ENCODE measurements around the gene TESK2. TPM values are rescaled to one million over a fixed set of nuclear protein-coding genes. Genes with fewer than 3 reads are reported as not detected.

Gene TESK2
- polyA plus RNA-seq, 1 donor from 2014 or later = 0.51 TPM

DNA sequence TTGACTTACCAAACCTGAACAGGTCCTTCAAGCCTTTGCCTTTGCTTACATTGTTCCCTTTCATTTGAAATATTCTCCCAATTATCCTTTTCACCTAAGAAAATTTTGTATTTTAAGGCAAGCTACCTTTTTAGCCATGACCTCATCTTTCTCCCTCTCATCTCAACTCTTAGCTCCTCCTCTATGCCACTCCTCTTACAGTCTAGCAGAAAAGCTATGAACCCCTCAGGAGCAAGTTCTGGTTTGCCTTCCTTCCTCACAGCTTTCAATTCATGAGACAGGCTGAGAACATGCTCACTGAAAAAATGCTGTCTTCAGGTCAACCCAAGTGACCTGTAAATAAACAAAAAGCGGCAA is 142.4 kb downstream of the TESK2 start:
- H3K9me3 ChIP-seq (ENCODE audit: low read length) = no peaks in the 10 kb centered on the region
- no peaks in the 10 kb centered on the region for H4K20me1 ChIP-seq (ENCODE audit: insufficient read depth)
- no peaks in the 10 kb centered on the region for H3K79me2 ChIP-seq (replicated peaks; ENCODE audit: insufficient read depth, low read length)
- H2AFZ ChIP-seq (ENCODE audit: low read depth, low read length) = no peak overlapping the region
- no peaks in the 10 kb centered on the region for H3K36me3 ChIP-seq (ENCODE audit: insufficient read depth, low read length)
- no peak overlapping the region for H3K27ac ChIP-seq (ENCODE audit: low read length)
- H3K4me2 ChIP-seq (ENCODE audit: low read length) = no peak overlapping the region
- no peak overlapping the region for H3K9ac ChIP-seq (ENCODE audit: low read length)
- no peaks in the 10 kb centered on the region for H3K9me2 ChIP-seq (ENCODE audit: insufficient read depth, low read length)
- no peak overlapping the region for H3K4me3 ChIP-seq (ENCODE audit: low read length)
- TF ChIP-seq, protein P1, sequence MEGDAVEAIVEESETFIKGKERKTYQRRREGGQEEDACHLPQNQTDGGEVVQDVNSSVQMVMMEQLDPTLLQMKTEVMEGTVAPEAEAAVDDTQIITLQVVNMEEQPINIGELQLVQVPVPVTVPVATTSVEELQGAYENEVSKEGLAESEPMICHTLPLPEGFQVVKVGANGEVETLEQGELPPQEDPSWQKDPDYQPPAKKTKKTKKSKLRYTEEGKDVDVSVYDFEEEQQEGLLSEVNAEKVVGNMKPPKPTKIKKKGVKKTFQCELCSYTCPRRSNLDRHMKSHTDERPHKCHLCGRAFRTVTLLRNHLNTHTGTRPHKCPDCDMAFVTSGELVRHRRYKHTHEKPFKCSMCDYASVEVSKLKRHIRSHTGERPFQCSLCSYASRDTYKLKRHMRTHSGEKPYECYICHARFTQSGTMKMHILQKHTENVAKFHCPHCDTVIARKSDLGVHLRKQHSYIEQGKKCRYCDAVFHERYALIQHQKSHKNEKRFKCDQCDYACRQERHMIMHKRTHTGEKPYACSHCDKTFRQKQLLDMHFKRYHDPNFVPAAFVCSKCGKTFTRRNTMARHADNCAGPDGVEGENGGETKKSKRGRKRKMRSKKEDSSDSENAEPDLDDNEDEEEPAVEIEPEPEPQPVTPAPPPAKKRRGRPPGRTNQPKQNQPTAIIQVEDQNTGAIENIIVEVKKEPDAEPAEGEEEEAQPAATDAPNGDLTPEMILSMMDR (IDR thresholded peaks at IDR 0.05; ENCODE audit: poor library complexity, severe bottlenecking) = no peak
- TF ChIP-seq TAF1 (IDR thresholded peaks at IDR 0.05; ENCODE audit: low read depth) = no peak
- no peak for TF ChIP-seq REST (IDR thresholded peaks at IDR 0.05; ENCODE audit: borderline replicate concordance)
- TF ChIP-seq MXI1 (conservative IDR thresholded peaks at IDR 0.05; ENCODE audit: poor library complexity, severe bottlenecking) = no peak
- no peaks in the 10 kb centered on the region for H3K27me3 ChIP-seq (ENCODE audit: insufficient read depth, low read depth, low read length)
- H3F3A ChIP-seq (ENCODE audit: insufficient read depth, low read length, poor library complexity, severe bottlenecking) = no peaks in the 10 kb centered on the region

DNA sequence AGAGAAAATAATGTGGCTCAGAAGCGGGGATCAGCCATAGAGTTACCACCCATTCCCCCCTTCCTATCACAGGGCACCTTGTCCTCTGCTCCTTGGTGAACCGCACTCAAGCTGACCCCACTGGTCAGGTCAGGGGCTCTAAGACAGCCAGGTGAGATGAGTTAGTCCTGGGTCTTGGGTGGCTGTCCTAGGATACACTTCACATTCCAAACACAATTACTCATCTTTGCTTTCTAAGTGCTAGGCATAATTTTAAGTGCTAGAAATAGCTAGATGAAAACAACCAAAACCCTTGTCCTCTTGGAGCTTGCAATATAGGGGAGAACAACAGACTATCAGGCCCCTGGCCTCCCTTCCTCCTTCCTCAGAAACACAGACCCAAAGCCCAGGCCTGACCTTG is 142.9 kb downstream of the TESK2 start:
- H3K4me2 ChIP-seq (ENCODE audit: low read length) = no peak overlapping the region
- no peak overlapping the region for H3K9ac ChIP-seq (ENCODE audit: low read length)
- peaks cover under 1% of the 10 kb centered on the region for H3K36me3 ChIP-seq (ENCODE audit: insufficient read depth, low read length)
- no peak overlapping the region for H3K4me3 ChIP-seq (ENCODE audit: low read length)
- no peak overlapping the region for H3K27ac ChIP-seq (ENCODE audit: low read length)
- H3F3A ChIP-seq (ENCODE audit: insufficient read depth, low read length, poor library complexity, severe bottlenecking) = no peaks in the 10 kb centered on the region
- H3K27me3 ChIP-seq (ENCODE audit: insufficient read depth, low read depth, low read length) = no peaks in the 10 kb centered on the region
- no peaks in the 10 kb centered on the region for H3K79me2 ChIP-seq (replicated peaks; ENCODE audit: insufficient read depth, low read length)
- TF ChIP-seq SMC3 (conservative IDR thresholded peaks at IDR 0.05; ENCODE audit: poor library complexity) = no peak
- TF ChIP-seq, protein P1 (IDR thresholded peaks at IDR 0.05; ENCODE audit: poor library complexity, severe bottlenecking) = no peak
- TF ChIP-seq RAD21 (conservative IDR thresholded peaks at IDR 0.05) = no peak
- no peak for TF ChIP-seq EZH2 (IDR thresholded peaks at IDR 0.05; ENCODE audit: borderline replicate concordance, insufficient read depth, low read length, poor library complexity, severe bottlenecking)
- no peak for TF ChIP-seq TAF1 (IDR thresholded peaks at IDR 0.05; ENCODE audit: low read depth)
- no peak for TF ChIP-seq POLR2AphosphoS5 (IDR thresholded peaks at IDR 0.05)
- TF ChIP-seq REST (IDR thresholded peaks at IDR 0.05; ENCODE audit: borderline replicate concordance) = no peak
- TF ChIP-seq MXI1 (conservative IDR thresholded peaks at IDR 0.05; ENCODE audit: poor library complexity, severe bottlenecking) = no peak
- TF ChIP-seq EP300 (conservative IDR thresholded peaks at IDR 0.05; ENCODE audit: poor library complexity, severe bottlenecking) = no peak
- H3K9me2 ChIP-seq (ENCODE audit: insufficient read depth, low read length) = no peaks in the 10 kb centered on the region
- H2AFZ ChIP-seq (ENCODE audit: low read depth, low read length) = no peak overlapping the region
- no peaks in the 10 kb centered on the region for H4K20me1 ChIP-seq (ENCODE audit: insufficient read depth)
- H3K9me3 ChIP-seq (ENCODE audit: low read length) = no peaks in the 10 kb centered on the region

All from neural cell (in vitro differentiated cells).